ENCODE measurements around the gene HLA-DOA.

The HLA-DOA gene

GRCh38 chr6:33010356-33010755, 965 bp upstream of the HLA-DOA start:
- ChIA-PET CTCF (interaction anchor here (0.6 to 1.0 kb wide), 2 partner anchors 73 to 162 kb away, joined by 3 to 4 read pairs; no protein-coding TSS in a partner anchor), POLR2A (ENCODE audit: low non-redundant PET) (no interaction called here)
- no peak overlapping the region for H3K27ac ChIP-seq
- TF ChIP-seq CTCF (conservative IDR thresholded peaks at IDR 0.05; ENCODE audit: low read depth), result no peak
- DNase-seq (ENCODE audit: low spot score), result no peak

GRCh38 chr6:33007831-33008400, 1.5 kb downstream of the HLA-DOA start:
- POLR2A ChIA-PET (ENCODE audit: low non-redundant PET), result no interaction called here
- CTCF ChIA-PET, result interaction anchor here (0.6 to 0.7 kb wide), 2 partner anchors 72 to 482 kb away, joined by 3 to 8 read pairs; no protein-coding TSS in a partner anchor
- no peak for DNase-seq (ENCODE audit: low spot score)
- no peak for TF ChIP-seq CTCF (conservative IDR thresholded peaks at IDR 0.05; ENCODE audit: low read depth)
- H3K27ac ChIP-seq, result no peak overlapping the region

- CTCF ChIA-PET, result no interaction called here
- no peak overlapping the region for H3K27ac ChIP-seq
- DNase-seq (ENCODE audit: low spot score), result no peak
- POLR2A ChIA-PET (ENCODE audit: low non-redundant PET), result no interaction called here
- TF ChIP-seq CTCF (conservative IDR thresholded peaks at IDR 0.05; ENCODE audit: low read depth), result no peak
These were observed 4.5 kb downstream of the HLA-DOA start for GRCh38 chr6:33004940-33005339.

- TF ChIP-seq CTCF (conservative IDR thresholded peaks at IDR 0.05; ENCODE audit: low read depth), result no peak
- ChIA-PET POLR2A (ENCODE audit: low non-redundant PET) (no interaction called here), CTCF (no interaction called here)
- DNase-seq (ENCODE audit: low spot score), result no peak
- H3K27ac ChIP-seq, result no peak overlapping the region
These were observed 7.7 kb downstream of the HLA-DOA start for GRCh38 chr6:33001685-33002084.

- ChIA-PET POLR2A (ENCODE audit: low non-redundant PET) (no interaction called here), CTCF (interaction anchor here (0.7 to 1.1 kb wide), 3 partner anchors 136 to 146 kb away, joined by 3 to 4 read pairs (median 3); no protein-coding TSS in a partner anchor)
- TF ChIP-seq CTCF (conservative IDR thresholded peaks at IDR 0.05; ENCODE audit: low read depth), result no peak
- H3K27ac ChIP-seq, result no peak overlapping the region
- no peak for DNase-seq (ENCODE audit: low spot score)
These were observed 9.3 kb downstream of the HLA-DOA start for GRCh38 chr6:33000055-33000454.

GRCh38 chr6:32995448-32995847, 13.9 kb downstream of the HLA-DOA start:
- no peak for DNase-seq (ENCODE audit: low spot score)
- no peak for TF ChIP-seq CTCF (conservative IDR thresholded peaks at IDR 0.05; ENCODE audit: low read depth)
- ChIA-PET POLR2A (ENCODE audit: low non-redundant PET) (no interaction called here), CTCF (interaction anchor here (0.8 kb wide), 1 partner anchor 40 kb away, joined by 3 read pairs; no protein-coding TSS in a partner anchor)
- no peak overlapping the region for H3K27ac ChIP-seq

Data from RWPE1 (cell line).